OCI-LY7 (cell line): Measurements from ENCODE around the gene MAGI1. TPM values are rescaled to one million over a fixed set of nuclear protein-coding genes. Genes with fewer than 3 reads are reported as not detected.

Source experiments
- BruUV-seq: library from RNA; stranded (reverse); fragments of 400-500 nt; replicated peaks from 2 replicates; lab custom pipeline; 2021; lab: Mats Ljungman, UMichigan
- CTCF ChIA-PET: fragments of 300-600 bp; sonication (Branson Sonifier 250); formaldehyde crosslinking; loops from one replicate; lab custom pipeline; 2022; ENCODE audit warnings: antibody characterized with exemption; ENCODE audit not compliant: unreplicated experiment; lab: Charles Lee
- POLR2A ChIA-PET: fragments of 300-600 bp; sonication (Branson Sonifier 250); formaldehyde crosslinking; loops from one replicate; lab custom pipeline; 2022; ENCODE audit warnings: antibody characterized with exemption; lab: Charles Lee
- DNase-seq: peaks from one replicate; pipeline ENCODE4 v3.0.0-alpha.2; 2015; ENCODE audit warnings: low spot score
- H2AFZ ChIP-seq: fragments of 200-600 bp; sonication (generic), shearing (Covaris generic); 2 replicates; pipeline ENCODE4 v1.6.1; 2014; ENCODE audit warnings: mild to moderate bottlenecking, antibody characterized with exemption, low read length, moderate library complexity
- H3K27ac ChIP-seq: fragments of 200-600 bp; sonication (generic); 2 replicates; pipeline ENCODE4 v1.5.1; 2014; ENCODE audit warnings: mixed run types, low read depth, mild to moderate bottlenecking, moderate library complexity, low read length, inconsistent platforms; ENCODE audit not compliant: poor library complexity, severe bottlenecking
- H3K36me3 ChIP-seq: fragments of 200-600 bp; sonication (generic); 2 replicates; pipeline ENCODE4 v1.6.1; 2014; ENCODE audit warnings: mild to moderate bottlenecking, antibody characterized with exemption, low read length, moderate library complexity, mixed read lengths; ENCODE audit not compliant: insufficient read depth
- H3K4me1 ChIP-seq: fragments of 200-600 bp; sonication (generic); 2 replicates; pipeline ENCODE4 v1.5.1; 2014; ENCODE audit warnings: mild to moderate bottlenecking, low read length; ENCODE audit not compliant: insufficient read depth, poor library complexity, severe bottlenecking
- H3K4me2 ChIP-seq: fragments of 200-600 bp; sonication (generic); 2 replicates; pipeline ENCODE4 v1.6.1; 2014; ENCODE audit warnings: mild to moderate bottlenecking, low read length
- H3K4me3 ChIP-seq: fragments of 200-600 bp; sonication (generic); 2 replicates; pipeline ENCODE4 v1.5.1; 2014; ENCODE audit warnings: mild to moderate bottlenecking, low read depth, low read length; ENCODE audit not compliant: poor library complexity, severe bottlenecking
- H3K79me2 ChIP-seq: fragments of 200-600 bp; sonication (generic); 2 replicates; pipeline ENCODE4 v1.6.1; 2016; ENCODE audit warnings: low read depth, mild to moderate bottlenecking, low read length, moderate library complexity, mixed read lengths; ENCODE audit not compliant: insufficient read depth
- H3K9me2 ChIP-seq: fragments of 200-600 bp; sonication (generic); 2 replicates; pipeline ENCODE4 v1.6.1; 2016; ENCODE audit warnings: mild to moderate bottlenecking, low read length, mixed read lengths; ENCODE audit not compliant: insufficient read depth
- H3K9me3 ChIP-seq: fragments of 200-600 bp; sonication (generic); 2 replicates; pipeline ENCODE4 v1.6.1; 2014; ENCODE audit warnings: mild to moderate bottlenecking, mixed run types, low read length, mixed read lengths
- H4K20me1 ChIP-seq: fragments of 200-600 bp; sonication (generic); 2 replicates; pipeline ENCODE4 v1.6.1; 2014; ENCODE audit warnings: mild to moderate bottlenecking, antibody characterized with exemption, low read length, moderate library complexity, mixed read lengths; ENCODE audit not compliant: insufficient read depth
- EZH2phosphoT487 ChIP-seq: fragments of 200-600 bp; sonication (generic); IDR thresholded peaks from 2 replicates; pipeline ENCODE4 v1.6.1; 2018; ENCODE audit warnings: low read depth, borderline replicate concordance, mild to moderate bottlenecking, mixed run types, antibody characterized with exemption, low read length, moderate library complexity, mixed read lengths
- intact Hi-C: fragments of 100-400 bp; cut with micrococcal nuclease; formaldehyde crosslinking; loops from one replicate; pipeline ENCODE4 v1.10.0; 2022; ENCODE audit not compliant: unreplicated experiment
- total RNA-seq, 2 experiments: library from RNA; depleted of rRNA in 1 of 2; stranded (reverse); fragments of >200 nt in 1 of 2; shearing (Covaris generic) in 1 of 2; gene quantifications; 2 replicates each; pipeline ENCODE4 v1.2.3, GENCODE V29; 2014 to 2022
- TF ChIP-seq, protein P1 (sequence below): fragments of 200-600 bp; sonication (generic); conservative IDR thresholded peaks from 2 replicates; pipeline ENCODE4 v1.5.1; 2014; ENCODE audit warnings: mild to moderate bottlenecking, antibody characterized with exemption, low read length, moderate library complexity, mixed read lengths

The MAGI1 gene
- total RNA-seq, 2 experiments from 2014 or later: 0.63 to 2.5 TPM

DNA sequence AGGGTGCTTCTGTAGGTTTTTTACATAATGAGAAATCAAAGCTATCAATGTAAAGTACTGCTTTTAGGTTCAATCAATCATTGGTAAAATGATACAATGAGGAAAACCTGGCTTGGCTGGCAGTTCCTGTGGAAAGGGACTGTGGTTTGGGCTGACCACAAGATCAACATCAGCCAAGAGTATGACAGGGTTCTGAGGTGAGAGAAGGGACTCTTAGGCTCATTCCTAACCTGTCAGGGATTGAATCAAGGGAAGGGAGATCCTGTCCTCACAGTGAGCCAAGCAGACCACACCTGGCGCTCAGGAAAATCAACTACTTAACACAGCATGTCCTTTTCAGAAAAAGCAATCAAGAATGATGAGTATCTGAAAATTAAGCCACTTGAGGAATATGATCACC lies 111.1 kb downstream of the MAGI1 start:
- H4K20me1 ChIP-seq: no peaks in the 10 kb centered on the region
- H2AFZ ChIP-seq: no peak overlapping the region
- no peak overlapping the region for H3K4me2 ChIP-seq
- no peaks in the 10 kb centered on the region for H3K4me1 ChIP-seq
- no peaks in the 10 kb centered on the region for H3K9me2 ChIP-seq
- DNase-seq: no peak
- BruUV-seq: no TSS peak
- H3K9me3 ChIP-seq: no peaks in the 10 kb centered on the region
- ChIA-PET CTCF (no interaction called here), POLR2A (no interaction called here)
- no peak overlapping the region for H3K27ac ChIP-seq
- no peaks in the 10 kb centered on the region for H3K79me2 ChIP-seq
- intact Hi-C loops: no loop called here
- no peak overlapping the region for H3K4me3 ChIP-seq
- no peaks in the 10 kb centered on the region for H3K36me3 ChIP-seq
- TF ChIP-seq EZH2phosphoT487: no peak
- TF ChIP-seq, protein P1, sequence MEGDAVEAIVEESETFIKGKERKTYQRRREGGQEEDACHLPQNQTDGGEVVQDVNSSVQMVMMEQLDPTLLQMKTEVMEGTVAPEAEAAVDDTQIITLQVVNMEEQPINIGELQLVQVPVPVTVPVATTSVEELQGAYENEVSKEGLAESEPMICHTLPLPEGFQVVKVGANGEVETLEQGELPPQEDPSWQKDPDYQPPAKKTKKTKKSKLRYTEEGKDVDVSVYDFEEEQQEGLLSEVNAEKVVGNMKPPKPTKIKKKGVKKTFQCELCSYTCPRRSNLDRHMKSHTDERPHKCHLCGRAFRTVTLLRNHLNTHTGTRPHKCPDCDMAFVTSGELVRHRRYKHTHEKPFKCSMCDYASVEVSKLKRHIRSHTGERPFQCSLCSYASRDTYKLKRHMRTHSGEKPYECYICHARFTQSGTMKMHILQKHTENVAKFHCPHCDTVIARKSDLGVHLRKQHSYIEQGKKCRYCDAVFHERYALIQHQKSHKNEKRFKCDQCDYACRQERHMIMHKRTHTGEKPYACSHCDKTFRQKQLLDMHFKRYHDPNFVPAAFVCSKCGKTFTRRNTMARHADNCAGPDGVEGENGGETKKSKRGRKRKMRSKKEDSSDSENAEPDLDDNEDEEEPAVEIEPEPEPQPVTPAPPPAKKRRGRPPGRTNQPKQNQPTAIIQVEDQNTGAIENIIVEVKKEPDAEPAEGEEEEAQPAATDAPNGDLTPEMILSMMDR: no peak

DNA sequence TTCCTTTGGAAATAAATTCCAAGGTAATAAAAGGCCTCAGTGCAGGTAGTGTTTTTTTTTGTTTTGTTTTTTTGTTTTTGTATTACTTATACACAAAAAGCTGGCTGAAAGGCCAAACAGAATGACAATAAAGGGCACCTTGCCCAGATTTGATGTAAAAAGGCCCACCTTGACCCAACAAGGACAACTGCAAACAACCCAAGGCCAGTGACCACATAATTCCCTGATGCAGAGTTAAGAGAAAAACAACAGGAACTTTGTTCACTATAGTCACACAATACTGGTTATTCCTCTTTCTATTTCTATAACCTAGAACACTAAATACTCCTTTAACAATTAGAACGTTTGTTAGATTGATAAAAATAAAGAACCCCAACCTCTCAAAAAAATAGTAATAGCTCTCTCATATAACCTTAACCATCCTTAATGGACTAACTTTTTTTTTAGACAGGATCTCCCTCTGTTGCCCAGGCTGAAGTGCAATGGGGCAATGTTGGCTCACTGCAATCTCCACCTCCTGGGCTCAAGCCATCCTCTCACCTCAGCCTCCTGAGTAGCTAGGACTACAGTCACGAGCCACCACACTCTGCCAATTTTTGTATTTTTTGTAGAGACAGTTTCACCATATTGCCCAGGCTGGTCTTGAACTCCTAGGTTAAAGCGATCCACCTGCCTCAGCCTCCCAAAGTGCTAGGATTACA lies 113.3 kb downstream of the MAGI1 start:
- intact Hi-C loops: no loop called here
- BruUV-seq: no TSS peak
- no peak for DNase-seq
- Histone ChIP-seq H4K20me1 (no peaks in the 10 kb centered on the region), H3K9me2 (no peaks in the 10 kb centered on the region), H2AFZ (no peak overlapping the region), H3K27ac (no peak overlapping the region), H3K79me2 (no peaks in the 10 kb centered on the region), H3K4me2 (no peak overlapping the region), H3K4me3 (no peak overlapping the region), H3K9me3 (no peaks in the 10 kb centered on the region), H3K4me1 (no peaks in the 10 kb centered on the region), H3K36me3 (no peaks in the 10 kb centered on the region)
- ChIA-PET POLR2A (no interaction called here), CTCF (no interaction called here)
- TF ChIP-seq, protein P1: no peak
- no peak for TF ChIP-seq EZH2phosphoT487

DNA sequence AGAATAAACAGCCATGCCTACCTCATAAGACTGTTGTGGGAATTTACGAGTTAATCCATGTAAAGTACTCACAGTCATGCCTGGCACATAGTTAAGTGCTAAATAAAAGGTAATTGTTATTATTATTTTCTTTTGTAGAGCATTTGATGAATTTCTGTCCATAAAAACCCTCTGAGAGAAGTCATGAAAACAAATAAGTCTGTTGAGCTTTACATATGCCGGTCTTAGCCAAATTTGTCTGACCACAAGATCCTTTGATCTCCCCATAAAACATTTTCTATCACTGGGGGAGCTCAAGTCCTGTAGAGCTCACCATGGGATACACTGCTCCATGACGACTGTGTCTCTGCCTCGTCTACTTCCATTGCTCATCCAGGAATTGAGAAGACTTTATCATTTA lies 114.0 kb downstream of the MAGI1 start:
- no peaks in the 10 kb centered on the region for H3K36me3 ChIP-seq
- ChIA-PET CTCF (no interaction called here), POLR2A (interaction anchor here (0.7 kb wide), 1 partner anchor 44 kb away, joined by 3 read pairs; no protein-coding TSS in a partner anchor)
- H4K20me1 ChIP-seq: no peaks in the 10 kb centered on the region
- H3K27ac ChIP-seq: no peak overlapping the region
- no peaks in the 10 kb centered on the region for H3K9me2 ChIP-seq
- TF ChIP-seq EZH2phosphoT487: no peak
- TF ChIP-seq, protein P1: no peak
- no peaks in the 10 kb centered on the region for H3K79me2 ChIP-seq
- BruUV-seq: no TSS peak
- H3K4me3 ChIP-seq: no peak overlapping the region
- intact Hi-C loops: no loop called here
- no peaks in the 10 kb centered on the region for H3K9me3 ChIP-seq
- H3K4me2 ChIP-seq: no peak overlapping the region
- no peak for DNase-seq
- no peak overlapping the region for H2AFZ ChIP-seq
- H3K4me1 ChIP-seq: no peaks in the 10 kb centered on the region
